Pancreas (tissue), 10 donors: ENCODE data around the gene ATP8B1. TPM values are rescaled to one million over a fixed set of nuclear protein-coding genes. Genes with fewer than 3 reads are reported as not detected.

Experiments used
- ATAC-seq, 4 donors: fragments of 200-7000 bp; cut with Tn5 transposase; one replicate each; pipeline versions ENCODE4 v1.8.0 to v1.9.1; 2020; ENCODE audit warnings: mild to moderate bottlenecking in 4 of 4, moderate library complexity in 4 of 4
- DNase-seq, 6 donors: peaks; one replicate each; pipeline ENCODE4 v3.0.0-alpha.2; 2020
- FAIRE-seq: peaks from 2 replicates; lab custom pipeline; 2012; peaks lifted over from hg19 to GRCh38; lab: Jason Lieb, UNC
- H3K27ac ChIP-seq, 4 donors: fragments of 200-600 bp; sonication (generic); 1 replicate in 3 of 4; 2 replicates in 1 of 4; pipeline versions ENCODE4 v1.5.0 to v1.8.0; 2020
- H3K27me3 ChIP-seq, 4 donors: fragments of 200-600 bp; one replicate each; pipeline ENCODE4 v1.8.0; 2021
- H3K36me3 ChIP-seq, 3 donors: fragments of 200-600 bp; sonication (generic) in 1 of 3; one replicate each; pipeline versions ENCODE4 v1.5.0 to v1.8.0; 2020 to 2021
- H3K4me1 ChIP-seq, 3 donors: fragments of 200-600 bp; one replicate each; pipeline ENCODE4 v1.8.0; 2021
- H3K4me3 ChIP-seq, 4 donors: fragments of 200-600 bp; sonication (generic) in 2 of 4; one replicate each; pipeline versions ENCODE4 v1.5.0 to v1.8.0; 2020 to 2021
- H3K9me3 ChIP-seq, 4 donors: fragments of 200-600 bp; one replicate each; pipeline ENCODE4 v1.8.0; 2021
- WGBS, 2 donors: extraction: QIAGEN DNeasy Blood & Tissue Kit; methylation state at CpG; one replicate each; pipeline ENCODE4 v1.1.7; 2013; 5-methylcytosine and 5-hydroxymethylcytosine counted together
- intact Hi-C, 3 donors: fragments of 100-400 bp; cut with DNase I; formaldehyde crosslinking; loops; one replicate each; pipeline versions ENCODE4 v1.11.1 to v1.14.2; 2022
- polyA plus RNA-seq, 2 donors: library from polyadenylated mRNA; stranded (reverse); fragments of 200-250 nt; gene quantifications; one replicate each; pipeline ENCODE4 v1.2.3, GENCODE V29; 2013
- total RNA-seq, 6 donors: library from RNA; stranded (reverse); fragmentation: NEBNext Ultra II Directional in 4 of 6; extraction: Animal tissue kit (Norgen Biotek cat#: 25700) in 4 of 6; gene quantifications; one replicate each; pipeline versions ENCODE4 v1.2.1 to v1.2.4, GENCODE V29; 2021 to 2023
- TF ChIP-seq, protein P1 (sequence below), 4 donors: fragments of 200-600 bp; sonication (generic) in 3 of 4; IDR thresholded peaks; one replicate each; pipeline versions ENCODE4 v1.5.0 to v1.8.0; 2021; ENCODE audit warnings: antibody characterized with exemption in 4 of 4
- donor health status: healthy with polysubstance abuse.
- donor health status: DM: no; HTN: no; CAD: no; lungs with moderate emphysema.
- donor health status: DM: no; HTN: no; CAD: no.
- donor health status: control.
- donor health status: control.
- donor health status: Bipolar disorder and iron deficiency.
- donor health status: DM: yes; HTN: yes; CAD: no.
- donor health status: DM: no; HTN: no; CAD: no.
- donor health status: DM: no; HTN: no; CAD: no.
- donor health status: DM: yes; HTN: yes; CAD: no.

Gene ATP8B1
- total and polyA plus RNA-seq, 8 donors, result 8.0 to 44.8 (median 36.9) TPM

DNA sequence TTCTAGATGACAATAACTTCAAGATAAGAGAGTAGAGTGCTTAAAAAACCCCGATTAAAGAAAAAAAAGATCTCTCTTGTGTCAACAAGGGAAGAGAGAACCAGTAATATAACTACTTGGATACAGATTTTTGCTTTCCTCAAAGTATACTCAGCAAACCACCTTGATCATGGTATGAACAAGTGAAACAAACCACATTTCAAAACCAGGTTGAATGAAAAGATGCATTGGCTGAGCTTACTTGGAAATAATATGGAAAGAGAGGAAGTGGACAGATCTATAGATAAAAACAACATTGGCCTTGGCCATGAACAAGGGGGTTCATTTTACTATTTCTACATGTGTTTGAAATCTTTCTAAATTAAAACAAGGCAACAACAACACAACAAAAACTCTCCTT is 50.1 kb downstream of the ATP8B1 start:
- Histone ChIP-seq H3K9me3 (no peaks in the 10 kb centered on the region), H3K27ac (peak overlapping the region in 2 of 4 donors; percentile 37 to 59), H3K4me3 (no peak overlapping the region), H3K36me3 (no peaks in the 10 kb centered on the region), H3K4me1 (peaks cover 28 to 69% (median 49%) of the 10 kb centered on the region in 3 donors), H3K27me3 (no peaks in the 10 kb centered on the region)
- WGBS, 2 donors, result 6 to 9% methylated on average over 1 of the region's 1 CpG
- TF ChIP-seq, protein P1, sequence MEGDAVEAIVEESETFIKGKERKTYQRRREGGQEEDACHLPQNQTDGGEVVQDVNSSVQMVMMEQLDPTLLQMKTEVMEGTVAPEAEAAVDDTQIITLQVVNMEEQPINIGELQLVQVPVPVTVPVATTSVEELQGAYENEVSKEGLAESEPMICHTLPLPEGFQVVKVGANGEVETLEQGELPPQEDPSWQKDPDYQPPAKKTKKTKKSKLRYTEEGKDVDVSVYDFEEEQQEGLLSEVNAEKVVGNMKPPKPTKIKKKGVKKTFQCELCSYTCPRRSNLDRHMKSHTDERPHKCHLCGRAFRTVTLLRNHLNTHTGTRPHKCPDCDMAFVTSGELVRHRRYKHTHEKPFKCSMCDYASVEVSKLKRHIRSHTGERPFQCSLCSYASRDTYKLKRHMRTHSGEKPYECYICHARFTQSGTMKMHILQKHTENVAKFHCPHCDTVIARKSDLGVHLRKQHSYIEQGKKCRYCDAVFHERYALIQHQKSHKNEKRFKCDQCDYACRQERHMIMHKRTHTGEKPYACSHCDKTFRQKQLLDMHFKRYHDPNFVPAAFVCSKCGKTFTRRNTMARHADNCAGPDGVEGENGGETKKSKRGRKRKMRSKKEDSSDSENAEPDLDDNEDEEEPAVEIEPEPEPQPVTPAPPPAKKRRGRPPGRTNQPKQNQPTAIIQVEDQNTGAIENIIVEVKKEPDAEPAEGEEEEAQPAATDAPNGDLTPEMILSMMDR (IDR thresholded peaks at IDR 0.05), result no peak
- ATAC-seq (no peak), DNase-seq (no peak), FAIRE-seq (no peak)
- intact Hi-C loops, result no loop called here

GRCh38 chr18:57749604-57749970 is 53.5 kb downstream of the ATP8B1 start:
- H3K27me3 ChIP-seq, result no peaks in the 10 kb centered on the region
- DNase-seq (no peak), ATAC-seq (no peak), FAIRE-seq (no peak)
- no peaks in the 10 kb centered on the region for H3K36me3 ChIP-seq
- H3K4me1 ChIP-seq, result peaks cover 29 to 70% (median 51%) of the 10 kb centered on the region in 3 donors
- no peaks in the 10 kb centered on the region for H3K9me3 ChIP-seq
- intact Hi-C loops, result no loop called here
- no peak overlapping the region for H3K4me3 ChIP-seq
- TF ChIP-seq, protein P1 (IDR thresholded peaks at IDR 0.05), result no peak
- WGBS, 2 donors, result 92 to 98% methylated on average over 2 of the region's 2 CpGs
- peak overlapping the region in 1 of 4 donors; percentile 18 for H3K27ac ChIP-seq

- peak; percentile 89 to 93 (median 92) for ATAC-seq
- TF ChIP-seq, protein P1 (IDR thresholded peaks at IDR 0.05), result no peak
Measured at GRCh38 chr18:57748770-57749603, 54.1 kb downstream of the ATP8B1 start.

DNA sequence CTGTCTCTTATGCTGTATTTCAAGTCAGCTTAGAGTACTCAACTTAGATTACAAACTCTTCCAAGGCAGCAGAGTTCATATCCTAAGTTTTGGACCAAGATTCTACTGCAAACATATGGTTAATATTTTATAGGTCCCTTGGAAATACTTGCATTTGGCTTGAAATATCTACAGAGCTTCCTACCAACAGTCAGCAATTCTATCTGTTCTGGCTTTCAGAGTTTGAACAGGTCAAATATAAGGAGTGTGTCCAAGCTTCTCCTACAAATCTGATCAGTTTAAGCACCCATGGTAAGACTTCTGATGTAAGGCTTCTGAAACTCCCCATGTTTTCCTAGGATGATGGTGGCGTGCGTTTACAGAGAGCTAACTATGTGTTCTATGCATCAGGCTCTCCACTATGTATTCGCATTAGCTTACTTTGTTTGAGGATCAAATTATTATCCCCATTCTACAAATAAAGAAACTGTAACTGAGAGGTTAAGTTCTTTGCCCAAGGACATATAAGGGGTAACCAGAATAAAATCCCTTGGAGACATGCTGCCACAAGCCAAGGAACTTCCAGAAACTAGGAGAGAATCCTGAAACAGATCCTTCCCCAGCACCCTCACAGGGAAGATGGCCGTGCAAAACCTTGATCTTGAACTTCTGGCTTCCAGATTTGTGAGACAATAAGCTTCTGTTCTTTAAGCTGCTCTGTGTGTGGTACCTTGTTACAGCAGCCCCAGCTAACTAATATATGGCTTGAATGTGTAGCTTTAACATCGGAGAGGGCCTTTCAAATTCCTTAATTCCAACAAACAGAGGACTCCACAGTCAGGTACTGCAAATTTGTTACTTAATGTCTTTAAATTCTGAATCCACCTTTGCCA is 55.1 kb downstream of the ATP8B1 start:
- Histone ChIP-seq H3K36me3 (no peaks in the 10 kb centered on the region), H3K27ac (peak overlapping the region in 3 of 4 donors; percentile 30 to 69 (median 54)), H3K9me3 (no peaks in the 10 kb centered on the region), H3K27me3 (no peaks in the 10 kb centered on the region), H3K4me1 (peaks cover 23 to 58% (median 50%) of the 10 kb centered on the region in 3 donors), H3K4me3 (no peak overlapping the region)
- peak; percentile 21 to 41 (median 30) for ATAC-seq
- no peak for FAIRE-seq
- no peak for DNase-seq
- 44 to 45% methylated on average over 5 of the region's 5 CpGs for WGBS, 2 donors
- intact Hi-C loops, result no loop called here
- TF ChIP-seq, protein P1 (IDR thresholded peaks at IDR 0.05), result no peak

More at GRCh38 chr18:57748770-57749603, 54.1 kb downstream of the ATP8B1 start:
- Histone ChIP-seq H3K9me3 (no peaks in the 10 kb centered on the region), H3K36me3 (no peaks in the 10 kb centered on the region), H3K27me3 (no peaks in the 10 kb centered on the region), H3K4me3 (no peak overlapping the region), H3K4me1 (peaks cover 23 to 67% (median 56%) of the 10 kb centered on the region in 3 donors), H3K27ac (peak overlapping the region in 3 of 4 donors; percentile 30 to 69 (median 54))
- intact Hi-C loops, result no loop called here
- WGBS, 2 donors, result 81 to 87% methylated on average over 1 of the region's 1 CpG
- DNase-seq, result peak in 3 of 6 donors; percentile 33 to 55 (median 44)
- peak; percentile 61 for FAIRE-seq
